AG04449 (cell line): Measurements from ENCODE around the gene EFHB.

ENCODE experiments used
- CTCF ChIA-PET: fragments of 350-600 bp; formaldehyde crosslinking; extraction: SDS; loops from one replicate; lab custom pipeline; 2021; ENCODE audit warnings: antibody characterized with exemption; lab: Yijun Ruan, JAX
- POLR2A ChIA-PET: fragments of 400-600, 350-600 bp; formaldehyde crosslinking; extraction: SDS; loops from one replicate; lab custom pipeline; 2020; ENCODE audit warnings: antibody characterized with exemption, inconsistent platforms; lab: Yijun Ruan, JAX
- DNase-seq: peaks from one replicate; pipeline ENCODE4 v3.0.0-alpha.2; 2010; ENCODE audit warnings: low read depth, low spot score
- H3K4me3 ChIP-seq: 2 replicates; pipeline ENCODE4 v1.5.1; 2011; ENCODE audit warnings: low read depth, mild to moderate bottlenecking, control low read depth, low read length
- TF ChIP-seq, protein P1 (sequence below): IDR thresholded peaks from one replicate; pipeline ENCODE4 v1.5.1; 2011; ENCODE audit warnings: mild to moderate bottlenecking, moderate library complexity, low read length, control low read depth, inconsistent platforms; ENCODE audit not compliant: insufficient read depth; ENCODE audit errors: missing control alignments

EFHB gene

DNA sequence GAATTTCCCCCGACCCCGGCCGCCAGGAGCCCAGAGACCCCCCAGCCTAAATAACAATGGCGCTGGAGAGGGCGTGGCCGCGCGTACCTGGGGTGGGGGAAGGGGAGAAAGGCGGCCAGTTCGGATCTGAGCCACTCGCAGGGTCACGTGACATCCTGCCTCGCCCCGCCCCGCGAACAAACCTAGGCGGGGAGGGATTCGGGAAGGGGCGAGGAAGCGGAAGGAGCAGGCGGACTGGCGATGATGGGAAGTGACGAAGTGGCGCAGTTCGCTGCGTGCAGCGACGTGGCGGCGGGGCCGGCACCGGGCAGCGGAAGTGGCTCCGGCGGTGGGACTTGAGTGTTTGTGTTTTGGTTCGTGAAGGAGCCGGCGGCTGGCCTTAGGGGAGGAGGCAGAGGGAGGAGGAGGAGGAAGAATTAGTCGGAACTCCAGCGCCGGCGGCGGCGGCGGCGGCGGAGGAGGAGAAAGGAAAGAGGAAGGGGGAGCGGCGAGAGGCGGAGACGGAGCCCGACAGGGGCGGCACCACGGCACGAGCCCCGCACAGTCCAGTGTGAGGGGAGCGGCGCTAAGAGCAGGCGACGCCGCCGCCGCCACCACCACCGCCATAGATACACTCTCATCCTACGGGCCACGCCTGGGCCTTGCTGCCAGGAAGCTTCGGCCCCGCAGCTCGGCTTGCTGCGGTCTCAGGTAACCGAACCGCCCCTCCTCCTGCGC, 13.0 kb upstream of the EFHB start, which contains the start of gene RAB5A:
Gene RAB5A, plus strand, starts transcription at position 266 of the 717 bp plus-strand sequence. CDS start 3,802 bp downstream, outside the sequence.
- ChIA-PET CTCF (no interaction called here), POLR2A (interaction anchor here (1.4 kb wide), 1 partner anchor 58 kb away, joined by 4 read pairs; no protein-coding TSS in a partner anchor)
- TF ChIP-seq, protein P1, sequence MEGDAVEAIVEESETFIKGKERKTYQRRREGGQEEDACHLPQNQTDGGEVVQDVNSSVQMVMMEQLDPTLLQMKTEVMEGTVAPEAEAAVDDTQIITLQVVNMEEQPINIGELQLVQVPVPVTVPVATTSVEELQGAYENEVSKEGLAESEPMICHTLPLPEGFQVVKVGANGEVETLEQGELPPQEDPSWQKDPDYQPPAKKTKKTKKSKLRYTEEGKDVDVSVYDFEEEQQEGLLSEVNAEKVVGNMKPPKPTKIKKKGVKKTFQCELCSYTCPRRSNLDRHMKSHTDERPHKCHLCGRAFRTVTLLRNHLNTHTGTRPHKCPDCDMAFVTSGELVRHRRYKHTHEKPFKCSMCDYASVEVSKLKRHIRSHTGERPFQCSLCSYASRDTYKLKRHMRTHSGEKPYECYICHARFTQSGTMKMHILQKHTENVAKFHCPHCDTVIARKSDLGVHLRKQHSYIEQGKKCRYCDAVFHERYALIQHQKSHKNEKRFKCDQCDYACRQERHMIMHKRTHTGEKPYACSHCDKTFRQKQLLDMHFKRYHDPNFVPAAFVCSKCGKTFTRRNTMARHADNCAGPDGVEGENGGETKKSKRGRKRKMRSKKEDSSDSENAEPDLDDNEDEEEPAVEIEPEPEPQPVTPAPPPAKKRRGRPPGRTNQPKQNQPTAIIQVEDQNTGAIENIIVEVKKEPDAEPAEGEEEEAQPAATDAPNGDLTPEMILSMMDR = no peak
- peak within 1 kb of the TSS; percentile 94 for H3K4me3 ChIP-seq
- DNase-seq = peak; percentile 86

DNA sequence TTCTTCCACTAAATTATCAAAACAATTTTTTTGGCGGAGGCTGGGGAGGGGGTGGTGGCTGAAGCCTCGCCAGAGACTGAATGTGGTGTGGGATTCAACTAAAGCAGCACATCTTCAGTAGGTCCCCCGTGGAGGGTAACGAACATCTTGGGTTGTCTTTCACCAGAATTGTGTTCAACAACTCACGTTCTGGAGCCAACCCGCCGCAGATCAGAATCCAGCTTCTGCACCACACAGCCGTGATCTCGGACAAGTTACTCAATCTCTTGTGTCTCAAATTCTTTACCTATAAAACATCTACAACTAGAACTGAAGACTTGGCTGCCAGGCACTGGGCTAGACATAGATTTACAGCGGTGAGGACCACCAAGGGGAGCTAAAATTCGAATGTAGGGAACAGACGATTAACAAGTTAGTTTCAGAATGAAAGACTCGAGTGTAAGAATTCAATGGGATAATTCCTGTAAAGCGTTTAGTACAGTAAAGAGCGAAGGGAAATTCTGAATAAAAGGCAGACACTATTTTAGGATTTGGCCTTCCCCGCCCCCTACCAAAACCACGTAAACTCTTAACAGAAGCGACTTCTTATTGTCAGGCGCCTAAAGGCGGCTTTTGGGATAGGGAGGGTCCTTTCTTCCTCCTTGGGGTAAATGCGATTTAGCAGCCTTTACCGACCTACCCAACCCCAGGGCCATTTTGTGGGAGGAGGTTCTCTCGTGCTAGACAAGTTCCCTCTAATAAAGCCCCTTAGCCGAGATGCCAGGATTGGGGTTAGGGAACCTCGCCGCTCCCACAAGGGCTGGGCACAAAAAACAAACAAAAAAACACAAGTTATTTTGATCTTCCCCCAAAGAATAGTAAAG, 12.2 kb upstream of the EFHB start:
- H3K4me3 ChIP-seq = peak overlapping the region; percentile 94
- TF ChIP-seq, protein P1 = no peak
- DNase-seq = no peak
- ChIA-PET POLR2A (no interaction called here), CTCF (no interaction called here)

DNA sequence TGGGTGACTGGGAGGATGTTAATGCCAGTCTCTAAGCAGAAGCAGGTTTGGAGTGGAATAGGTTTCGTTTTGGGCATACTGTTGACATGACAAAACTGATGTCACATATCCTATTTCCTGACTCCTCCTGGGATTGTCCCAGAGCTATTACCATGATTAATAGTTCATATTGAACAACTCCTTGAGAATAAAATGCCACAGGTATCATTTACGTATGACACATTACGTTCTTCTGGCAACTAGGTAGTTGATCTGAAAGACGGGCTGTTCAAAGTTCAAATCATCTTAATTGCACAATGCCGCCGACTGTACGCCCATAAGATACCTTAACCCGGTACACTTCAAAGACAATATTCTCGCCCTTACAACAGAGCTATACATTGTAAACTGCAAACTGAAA, 11.5 kb upstream of the EFHB start:
- TF ChIP-seq, protein P1 = no peak
- ChIA-PET CTCF (no interaction called here), POLR2A (no interaction called here)
- H3K4me3 ChIP-seq = no peak overlapping the region
- DNase-seq = no peak

DNA sequence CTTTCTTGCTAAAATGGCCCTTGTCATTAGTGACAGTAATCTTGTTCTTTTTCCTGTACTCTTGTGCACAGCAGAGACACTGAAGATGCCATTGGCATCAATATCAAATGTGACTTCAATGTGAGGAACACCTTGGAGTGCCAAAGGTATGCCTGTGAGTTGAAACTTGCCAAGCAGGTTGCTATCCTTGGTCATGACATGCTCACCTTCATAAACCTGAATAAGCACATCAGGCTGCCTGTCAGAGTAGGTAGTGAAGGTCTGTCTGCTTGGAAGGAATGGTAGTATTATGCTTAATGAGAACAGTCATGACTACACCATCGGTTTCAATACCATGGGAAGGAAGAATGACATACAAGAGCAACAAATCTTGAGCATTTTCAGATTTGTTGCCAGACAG, 6.6 kb upstream of the EFHB start:
- TF ChIP-seq, protein P1 = no peak
- ChIA-PET CTCF (no interaction called here), POLR2A (no interaction called here)
- DNase-seq = no peak
- no peak overlapping the region for H3K4me3 ChIP-seq

DNA sequence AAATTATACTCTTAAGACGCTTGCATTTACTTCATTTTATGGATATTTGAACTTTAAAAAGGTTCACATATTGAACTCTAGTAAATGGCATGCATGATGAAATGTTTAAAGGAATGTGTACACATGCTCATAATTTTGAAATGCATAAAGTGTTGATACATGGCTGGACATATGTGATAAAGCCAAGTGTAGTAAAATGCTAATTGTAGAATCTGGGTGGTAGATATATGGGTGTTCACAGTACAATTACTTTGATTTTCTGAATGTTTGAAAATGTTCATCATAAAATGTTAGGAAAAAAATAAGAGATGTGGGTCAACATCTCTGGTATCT, 4.2 kb upstream of the EFHB start:
- POLR2A ChIA-PET = no interaction called here
- CTCF ChIA-PET = interaction anchor here (1.6 kb wide), 1 partner anchor 52 kb away, joined by 4 read pairs; no protein-coding TSS in a partner anchor
- H3K4me3 ChIP-seq = no peak overlapping the region
- TF ChIP-seq, protein P1 = no peak
- DNase-seq = no peak
